Lung (tissue), 12 donors: Measurements from ENCODE around the gene MPG. TPM values are rescaled to one million over a fixed set of nuclear protein-coding genes. Genes with fewer than 3 reads are reported as not detected.

Source experiments
- ATAC-seq: fragments of 200-7000 bp; cut with Tn5 transposase; one replicate; pipeline ENCODE4 v1.9.1; 2020; ENCODE audit warnings: moderate number of reproducible peaks; ENCODE audit not compliant: insufficient read depth, low FRiP score
- DNase-seq, 3 donors: peaks; one replicate each; pipeline ENCODE4 v3.0.0-alpha.2; 2013 to 2017
- H3K27ac ChIP-seq, 2 donors: one replicate each; pipeline ENCODE4 v1.5.1; 2013; ENCODE audit warnings: mild to moderate bottlenecking in 2 of 2, moderate library complexity in 2 of 2, control low read depth in 1 of 2, inconsistent platforms in 1 of 2, low read depth in 1 of 2, low read length in 1 of 2
- H3K27me3 ChIP-seq, 3 donors: one replicate each; pipeline ENCODE4 v1.5.1; 2013; ENCODE audit warnings: low read length in 2 of 3; ENCODE audit not compliant: control insufficient read depth in 3 of 3, insufficient read depth in 3 of 3
- H3K36me3 ChIP-seq, 4 donors: one replicate each; pipeline ENCODE4 v1.5.1; 2013; ENCODE audit warnings: low read length in 4 of 4, mild to moderate bottlenecking in 1 of 4, moderate library complexity in 1 of 4; ENCODE audit not compliant: control insufficient read depth in 4 of 4, insufficient read depth in 4 of 4
- H3K4me1 ChIP-seq, 5 donors: one replicate each; pipeline ENCODE4 v1.5.1; 2013; ENCODE audit warnings: low read length in 5 of 5, mild to moderate bottlenecking in 2 of 5, moderate library complexity in 1 of 5; ENCODE audit not compliant: control insufficient read depth in 5 of 5, insufficient read depth in 5 of 5
- H3K4me3 ChIP-seq: one replicate; pipeline ENCODE4 v1.5.1; 2013; ENCODE audit warnings: mild to moderate bottlenecking, control low read depth, moderate library complexity
- H3K9ac ChIP-seq, 2 donors: one replicate each; pipeline ENCODE4 v1.5.1; 2013; ENCODE audit warnings: low read length in 2 of 2, control low read depth in 1 of 2; ENCODE audit not compliant: insufficient read depth in 1 of 2
- H3K9me3 ChIP-seq, 4 donors: one replicate each; pipeline ENCODE4 v1.5.1; 2013; ENCODE audit warnings: low read length in 3 of 4, mild to moderate bottlenecking in 1 of 4, moderate library complexity in 1 of 4; ENCODE audit not compliant: control insufficient read depth in 4 of 4, insufficient read depth in 3 of 4
- WGBS, 2 donors: extraction: QIAGEN DNeasy Blood & Tissue Kit; methylation state at CpG; one replicate each; pipeline ENCODE4 v1.1.7; 2013; 5-methylcytosine and 5-hydroxymethylcytosine counted together
- polyA plus RNA-seq, 2 donors: library from polyadenylated mRNA; stranded (reverse); fragments of 200-250 nt; gene quantifications; one replicate each; pipeline ENCODE4 v1.2.1, GENCODE V29; 2013
- total RNA-seq, 2 donors: library from RNA; depleted of rRNA in 1 of 2; stranded (reverse); fragments of >200 nt in 1 of 2; gene quantifications; one replicate each; pipeline ENCODE4 v1.2.1, GENCODE V29; 2014 to 2021
- TF ChIP-seq, protein P1 (sequence below): IDR thresholded peaks from 2 replicates; pipeline ENCODE4 v1.5.1; 2012; ENCODE audit warnings: mild to moderate bottlenecking; ENCODE audit errors: control extremely low read depth, extremely low read depth
- donor health status: control.
- donor health status: control.
- donor health status: Bipolar disorder and iron deficiency.
- donor health status: healthy.
- donor health status: DM: yes; HTN: yes; CAD: no.

The MPG gene
- total and polyA plus RNA-seq, 4 donors: 61.1 to 101 (median 79.6) TPM

- Histone ChIP-seq H3K36me3 (peaks cover 0 to 18% (median 11%) of the 10 kb centered on the region in 4 donors), H3K27me3 (no peaks in the 10 kb centered on the region), H3K4me1 (peaks cover 0 to 3% (median 0%) of the 10 kb centered on the region in 5 donors), H3K9ac (no peak overlapping the region), H3K9me3 (no peaks in the 10 kb centered on the region), H3K4me3 (no peak overlapping the region), H3K27ac (no peak overlapping the region)
- peak; percentile 71 to 83 (median 78) for DNase-seq
- 63 to 67% methylated on average over 19 of the region's 19 CpGs for WGBS, 2 donors
- TF ChIP-seq, protein P1, sequence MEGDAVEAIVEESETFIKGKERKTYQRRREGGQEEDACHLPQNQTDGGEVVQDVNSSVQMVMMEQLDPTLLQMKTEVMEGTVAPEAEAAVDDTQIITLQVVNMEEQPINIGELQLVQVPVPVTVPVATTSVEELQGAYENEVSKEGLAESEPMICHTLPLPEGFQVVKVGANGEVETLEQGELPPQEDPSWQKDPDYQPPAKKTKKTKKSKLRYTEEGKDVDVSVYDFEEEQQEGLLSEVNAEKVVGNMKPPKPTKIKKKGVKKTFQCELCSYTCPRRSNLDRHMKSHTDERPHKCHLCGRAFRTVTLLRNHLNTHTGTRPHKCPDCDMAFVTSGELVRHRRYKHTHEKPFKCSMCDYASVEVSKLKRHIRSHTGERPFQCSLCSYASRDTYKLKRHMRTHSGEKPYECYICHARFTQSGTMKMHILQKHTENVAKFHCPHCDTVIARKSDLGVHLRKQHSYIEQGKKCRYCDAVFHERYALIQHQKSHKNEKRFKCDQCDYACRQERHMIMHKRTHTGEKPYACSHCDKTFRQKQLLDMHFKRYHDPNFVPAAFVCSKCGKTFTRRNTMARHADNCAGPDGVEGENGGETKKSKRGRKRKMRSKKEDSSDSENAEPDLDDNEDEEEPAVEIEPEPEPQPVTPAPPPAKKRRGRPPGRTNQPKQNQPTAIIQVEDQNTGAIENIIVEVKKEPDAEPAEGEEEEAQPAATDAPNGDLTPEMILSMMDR: peak; percentile 22
- ATAC-seq: peak; percentile 67
Observed at GRCh38 chr16:117379-118365, 39.6 kb downstream of the MPG start.

GRCh38 chr16:118857-119256 is 40.8 kb downstream of the MPG start:
- H3K4me1 ChIP-seq: peaks cover 0 to 3% (median 0%) of the 10 kb centered on the region in 5 donors
- 89 to 96% methylated on average over 2 of the region's 2 CpGs for WGBS, 2 donors
- TF ChIP-seq, protein P1: no peak

GRCh38 chr16:119295-119694 is 41.3 kb downstream of the MPG start:
- no peak overlapping the region for H3K9ac ChIP-seq
- H3K36me3 ChIP-seq: peaks cover 0 to 10% (median 8%) of the 10 kb centered on the region in 4 donors
- TF ChIP-seq, protein P1: no peak
- H3K27me3 ChIP-seq: no peaks in the 10 kb centered on the region
- no peaks in the 10 kb centered on the region for H3K9me3 ChIP-seq
- peaks cover 0 to 3% (median 0%) of the 10 kb centered on the region in 5 donors for H3K4me1 ChIP-seq
- WGBS, 2 donors: 96% methylated on average over 5 of the region's 5 CpGs
- no peak for ATAC-seq
- no peak overlapping the region for H3K4me3 ChIP-seq
- no peak overlapping the region for H3K27ac ChIP-seq
- no peak for DNase-seq

More at GRCh38 chr16:118857-119256, 40.8 kb downstream of the MPG start:
- no peaks in the 10 kb centered on the region for H3K27me3 ChIP-seq
- H3K4me3 ChIP-seq: no peak overlapping the region
- ATAC-seq (no peak), DNase-seq (no peak)
- H3K27ac ChIP-seq: no peak overlapping the region
- no peaks in the 10 kb centered on the region for H3K9me3 ChIP-seq
- H3K36me3 ChIP-seq: peaks cover 0 to 13% (median 11%) of the 10 kb centered on the region in 4 donors
- H3K9ac ChIP-seq: no peak overlapping the region
